ENCODE results near the gene RMND5B. TPM values are rescaled to one million over a fixed set of nuclear protein-coding genes. Genes with fewer than 3 reads are reported as not detected.

RMND5B gene
- total and polyA plus RNA-seq, 2 of the 13 experiments (the other 11 are each of a cell fraction or from before 2014, with no cell fraction given), result 18.6 to 20.4 TPM

DNA sequence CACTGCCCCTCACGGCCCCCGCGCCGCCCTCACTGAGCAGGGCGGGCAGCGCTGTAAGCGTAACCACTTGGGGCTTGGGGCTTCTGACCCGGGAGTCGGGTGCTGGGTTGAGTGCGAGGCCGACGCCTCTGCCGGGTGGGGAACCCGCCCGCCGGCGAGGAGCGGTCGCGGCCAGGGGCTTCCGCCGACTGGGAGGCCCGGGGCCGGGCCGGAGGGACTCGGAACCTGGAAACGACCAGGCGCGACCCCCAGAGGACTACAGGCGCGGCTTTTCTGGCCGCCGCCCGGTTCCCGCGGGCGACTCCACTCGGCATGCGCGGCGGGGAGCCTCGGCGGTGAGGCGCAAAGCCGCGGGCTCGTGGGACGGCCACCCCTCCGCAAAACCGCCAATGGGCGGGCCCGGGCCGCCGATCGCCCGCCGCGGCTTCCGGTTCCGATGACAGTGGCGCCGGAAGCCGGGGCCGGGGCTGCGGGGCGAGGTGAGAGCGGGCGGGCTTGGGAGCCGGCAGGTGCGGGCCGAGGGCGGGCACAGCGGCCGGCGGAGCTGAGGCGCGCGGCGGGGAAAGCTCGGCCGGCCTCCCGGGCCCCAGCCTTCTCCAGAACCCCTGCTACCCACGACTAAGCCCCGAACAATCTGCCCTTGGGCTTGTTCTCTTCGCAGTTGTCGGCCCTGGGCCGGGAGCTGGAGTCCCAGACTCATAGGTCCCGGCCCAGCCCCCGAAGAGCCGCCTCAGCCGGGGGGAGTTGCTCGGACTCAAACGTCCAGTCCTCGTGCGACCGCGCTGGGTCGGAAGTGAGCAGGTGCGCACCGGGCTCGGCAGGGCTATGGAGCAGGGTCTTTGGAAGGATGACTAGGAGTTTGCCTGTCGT lies at the start of gene RMND5B (continued):
- TF ChIP-seq ZNF335 (CRISPR knock-in tag; IDR thresholded peaks at IDR 0.05), result peak; percentile 67; the same call in 1 of the 2 replicates
- TF ChIP-seq THAP9 (CRISPR knock-in tag; IDR thresholded peaks at IDR 0.05; ENCODE audit: borderline replicate concordance), result no peak
- TF ChIP-seq TEAD3 (CRISPR knock-in tag; optimal IDR thresholded peaks at IDR 0.05; ENCODE audit: borderline replicate concordance), result peak; percentile 12
- no peak for TF ChIP-seq ZNF646 (CRISPR knock-in tag; IDR thresholded peaks at IDR 0.05)
- no peak for TF ChIP-seq HDAC6 (IDR thresholded peaks at IDR 0.05; ENCODE audit: low read depth, low read length)
- no peak for TF ChIP-seq SSRP1 (CRISPR knock-in tag; IDR thresholded peaks at IDR 0.05)
- no peak for TF ChIP-seq SYNCRIP (IDR thresholded peaks at IDR 0.05; ENCODE audit: insufficient read depth, low read depth, low read length)
- no peak; the same call in 1 of the 2 replicates for TF ChIP-seq ZNF263 (CRISPR knock-in tag; IDR thresholded peaks at IDR 0.05)
- TF ChIP-seq ASH2L (IDR thresholded peaks at IDR 0.05; ENCODE audit: insufficient read length, low read depth, low read length), result peak; percentile 56
- peak; percentile 66; the same call in 1 of the 2 replicates for TF ChIP-seq MYC (CRISPR knock-in tag; IDR thresholded peaks at IDR 0.05; ENCODE audit: borderline replicate concordance)
- peak; percentile 53; the same call in 1 of the 2 replicates for TF ChIP-seq KAT8 (CRISPR knock-in tag; IDR thresholded peaks at IDR 0.05)
- peak; percentile 70 for TF ChIP-seq PHF8 (CRISPR knock-in tag; IDR thresholded peaks at IDR 0.05)
- TF ChIP-seq, protein P1, sequence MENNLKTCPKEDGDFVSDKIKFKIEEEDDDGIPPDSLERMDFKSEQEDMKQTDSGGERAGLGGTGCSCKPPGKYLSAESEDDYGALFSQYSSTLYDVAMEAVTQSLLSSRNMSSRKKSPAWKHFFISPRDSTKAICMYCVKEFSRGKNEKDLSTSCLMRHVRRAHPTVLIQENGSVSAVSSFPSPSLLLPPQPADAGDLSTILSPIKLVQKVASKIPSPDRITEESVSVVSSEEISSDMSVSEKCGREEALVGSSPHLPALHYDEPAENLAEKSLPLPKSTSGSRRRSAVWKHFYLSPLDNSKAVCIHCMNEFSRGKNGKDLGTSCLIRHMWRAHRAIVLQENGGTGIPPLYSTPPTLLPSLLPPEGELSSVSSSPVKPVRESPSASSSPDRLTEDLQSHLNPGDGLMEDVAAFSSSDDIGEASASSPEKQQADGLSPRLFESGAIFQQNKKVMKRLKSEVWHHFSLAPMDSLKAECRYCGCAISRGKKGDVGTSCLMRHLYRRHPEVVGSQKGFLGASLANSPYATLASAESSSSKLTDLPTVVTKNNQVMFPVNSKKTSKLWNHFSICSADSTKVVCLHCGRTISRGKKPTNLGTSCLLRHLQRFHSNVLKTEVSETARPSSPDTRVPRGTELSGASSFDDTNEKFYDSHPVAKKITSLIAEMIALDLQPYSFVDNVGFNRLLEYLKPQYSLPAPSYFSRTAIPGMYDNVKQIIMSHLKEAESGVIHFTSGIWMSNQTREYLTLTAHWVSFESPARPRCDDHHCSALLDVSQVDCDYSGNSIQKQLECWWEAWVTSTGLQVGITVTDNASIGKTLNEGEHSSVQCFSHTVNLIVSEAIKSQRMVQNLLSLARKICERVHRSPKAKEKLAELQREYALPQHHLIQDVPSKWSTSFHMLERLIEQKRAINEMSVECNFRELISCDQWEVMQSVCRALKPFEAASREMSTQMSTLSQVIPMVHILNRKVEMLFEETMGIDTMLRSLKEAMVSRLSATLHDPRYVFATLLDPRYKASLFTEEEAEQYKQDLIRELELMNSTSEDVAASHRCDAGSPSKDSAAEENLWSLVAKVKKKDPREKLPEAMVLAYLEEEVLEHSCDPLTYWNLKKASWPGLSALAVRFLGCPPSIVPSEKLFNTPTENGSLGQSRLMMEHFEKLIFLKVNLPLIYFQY (CRISPR knock-in tag; IDR thresholded peaks at IDR 0.05; ENCODE audit: borderline replicate concordance), result peak; percentile 86; the same call in 1 of the 2 replicates
- TF ChIP-seq ZNF878 (CRISPR knock-in tag; IDR thresholded peaks at IDR 0.05), result 0 out of 2 replicates have a peak, but pooled peaks have one; percentile 73
- no peak for TF ChIP-seq ZNF773 (CRISPR knock-in tag; IDR thresholded peaks at IDR 0.05; ENCODE audit: borderline replicate concordance)

Data from HepG2 (cell line).